SHP77 treated with DMSO at 0.1 percent for 48 hours (cell line): ENCODE data around the gene KRT9.
"Not testable (repeated sequence)": the region's sequence is repeated elsewhere in the genome, so short reads cannot be mapped to it uniquely, and the experiment has no call there.

Experiments
- DNase-seq: peaks from one replicate; lab custom pipeline; 2025; lab: John Stamatoyannopoulos, UW

The KRT9 gene

GRCh38 chr17:41600318-41600717 is 28.5 kb upstream of the KRT9 start:
- DNase-seq, result no peak

DNA sequence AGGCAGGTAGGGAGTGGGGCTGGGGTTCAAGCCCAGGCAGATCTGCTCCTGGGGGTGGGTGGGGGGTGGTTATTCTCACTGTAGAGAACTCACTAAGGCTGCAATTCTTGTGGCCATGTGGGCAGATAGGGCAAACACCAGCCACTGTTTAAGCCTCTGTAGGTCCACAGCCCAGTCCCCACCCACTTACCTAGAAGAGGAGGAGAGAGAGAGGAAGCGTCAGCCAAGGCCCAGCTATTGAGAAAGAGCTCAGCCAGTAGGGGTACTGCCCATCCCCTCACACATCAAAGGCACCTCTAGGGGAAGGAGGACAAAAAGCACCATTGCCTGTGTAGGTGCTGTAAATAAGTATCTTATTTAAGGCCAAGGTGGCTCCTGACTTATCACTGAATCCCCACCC is 27.8 kb upstream of the KRT9 start:
- no peak for DNase-seq

- no peak for DNase-seq
Measured at GRCh38 chr17:41595585-41595984, 23.7 kb upstream of the KRT9 start.

- no peak for DNase-seq
Measured at GRCh38 chr17:41594363-41594915, 22.6 kb upstream of the KRT9 start.

GRCh38 chr17:41593306-41593981 is 21.6 kb upstream of the KRT9 start:
- no peak for DNase-seq

- DNase-seq, result no peak
Measured at GRCh38 chr17:41592601-41593305, 20.9 kb upstream of the KRT9 start.

DNA sequence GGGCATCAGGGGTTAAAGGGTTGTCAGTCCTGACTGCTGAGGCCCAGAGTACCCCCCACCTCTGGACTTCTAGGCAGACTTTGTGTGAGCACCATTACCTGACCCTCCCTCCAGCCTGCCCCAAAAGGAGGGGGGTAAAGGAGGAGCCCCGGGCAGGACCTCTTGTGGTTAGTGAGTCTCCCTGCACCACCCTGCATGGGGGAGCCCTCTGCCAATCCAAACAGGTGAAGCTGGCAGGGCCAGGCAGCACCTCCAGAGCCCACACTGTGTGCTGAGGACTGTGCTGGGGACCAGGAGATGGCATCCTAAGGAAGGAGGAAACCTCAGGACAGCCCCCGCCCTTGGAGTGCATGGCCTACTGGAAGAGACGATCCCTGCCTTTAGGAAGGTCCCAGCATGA is 17.4 kb upstream of the KRT9 start:
- no peak for DNase-seq

DNA sequence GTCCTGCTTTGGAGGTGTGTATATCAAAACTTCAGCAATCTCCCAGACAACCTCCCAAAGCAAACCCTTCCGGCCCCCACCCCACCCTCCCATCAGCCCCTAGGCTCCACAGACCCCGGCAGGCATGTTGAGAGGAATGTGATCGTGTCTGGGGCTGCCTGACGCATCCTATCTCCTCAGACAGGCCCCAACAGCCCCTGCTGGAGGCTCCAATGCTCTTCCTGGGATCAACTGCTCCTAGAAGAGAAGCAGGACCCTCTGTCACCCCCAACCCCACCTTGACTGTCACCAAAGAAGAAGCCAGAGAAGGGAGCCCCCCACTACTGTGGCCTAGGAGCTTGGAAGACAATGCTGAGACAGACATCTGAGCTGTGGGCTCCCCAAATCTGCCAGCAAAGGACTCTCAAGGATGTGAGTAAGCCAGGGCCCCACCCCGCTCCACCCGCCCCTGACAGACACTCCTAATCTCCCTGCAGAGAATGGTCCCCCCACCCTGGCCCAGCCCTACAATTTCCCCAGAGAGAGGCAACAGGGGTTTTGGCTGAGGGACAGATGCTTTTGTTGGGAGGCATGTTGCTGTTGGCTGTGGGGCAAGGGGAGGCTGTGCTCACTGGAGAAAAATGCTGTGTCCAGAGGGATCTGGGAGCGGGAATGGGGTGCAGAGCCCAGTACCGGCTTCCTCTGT is 16.4 kb upstream of the KRT9 start:
- DNase-seq, result no peak

GRCh38 chr17:41586863-41587495 is 15.1 kb upstream of the KRT9 start, which contains the start of gene KRT14:
KRT14 (minus strand) TSS chr17:41586895; CDS start chr17:41586834, 61 bp downstream.
- no peak for DNase-seq

DNA sequence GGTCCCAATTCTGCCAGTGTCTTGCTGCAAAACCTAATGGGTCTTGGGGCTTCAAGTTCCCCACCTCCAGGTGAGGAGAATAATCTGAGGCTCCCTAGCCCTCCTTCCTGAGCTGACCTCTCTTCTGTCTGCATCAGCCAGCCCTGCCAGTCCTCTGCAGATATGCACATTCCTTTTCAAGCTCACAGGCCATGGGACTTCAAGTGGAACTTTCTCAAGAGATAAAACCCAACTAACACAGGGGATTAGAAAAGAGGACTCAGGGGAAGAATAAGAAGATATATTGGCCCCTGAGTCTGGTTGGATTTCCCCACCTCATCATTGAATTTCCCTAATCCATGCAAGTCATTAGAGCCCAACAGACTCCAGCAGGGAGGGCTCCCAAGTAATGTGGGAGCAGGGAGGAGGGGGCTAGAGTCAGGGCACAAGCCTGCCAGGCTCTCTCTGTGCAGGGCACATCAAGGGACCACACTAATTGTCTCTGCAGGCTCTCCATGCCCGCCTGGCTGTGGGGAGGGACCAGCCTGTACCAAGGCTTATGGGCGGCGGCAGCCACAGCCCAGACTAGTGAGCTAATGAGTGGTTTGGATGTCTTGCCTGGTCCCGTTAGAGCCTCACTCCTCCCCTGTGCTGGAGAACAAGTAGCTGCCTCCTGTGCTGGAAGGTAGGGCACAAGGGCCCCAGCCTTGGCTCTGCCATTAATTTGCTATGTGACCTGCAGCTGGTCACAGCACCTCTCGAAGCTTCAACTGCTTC is 13.6 kb upstream of the KRT9 start:
- no peak for DNase-seq

- not testable (repeated sequence) for DNase-seq
Measured at GRCh38 chr17:41584331-41584927, 12.6 kb upstream of the KRT9 start.

DNA sequence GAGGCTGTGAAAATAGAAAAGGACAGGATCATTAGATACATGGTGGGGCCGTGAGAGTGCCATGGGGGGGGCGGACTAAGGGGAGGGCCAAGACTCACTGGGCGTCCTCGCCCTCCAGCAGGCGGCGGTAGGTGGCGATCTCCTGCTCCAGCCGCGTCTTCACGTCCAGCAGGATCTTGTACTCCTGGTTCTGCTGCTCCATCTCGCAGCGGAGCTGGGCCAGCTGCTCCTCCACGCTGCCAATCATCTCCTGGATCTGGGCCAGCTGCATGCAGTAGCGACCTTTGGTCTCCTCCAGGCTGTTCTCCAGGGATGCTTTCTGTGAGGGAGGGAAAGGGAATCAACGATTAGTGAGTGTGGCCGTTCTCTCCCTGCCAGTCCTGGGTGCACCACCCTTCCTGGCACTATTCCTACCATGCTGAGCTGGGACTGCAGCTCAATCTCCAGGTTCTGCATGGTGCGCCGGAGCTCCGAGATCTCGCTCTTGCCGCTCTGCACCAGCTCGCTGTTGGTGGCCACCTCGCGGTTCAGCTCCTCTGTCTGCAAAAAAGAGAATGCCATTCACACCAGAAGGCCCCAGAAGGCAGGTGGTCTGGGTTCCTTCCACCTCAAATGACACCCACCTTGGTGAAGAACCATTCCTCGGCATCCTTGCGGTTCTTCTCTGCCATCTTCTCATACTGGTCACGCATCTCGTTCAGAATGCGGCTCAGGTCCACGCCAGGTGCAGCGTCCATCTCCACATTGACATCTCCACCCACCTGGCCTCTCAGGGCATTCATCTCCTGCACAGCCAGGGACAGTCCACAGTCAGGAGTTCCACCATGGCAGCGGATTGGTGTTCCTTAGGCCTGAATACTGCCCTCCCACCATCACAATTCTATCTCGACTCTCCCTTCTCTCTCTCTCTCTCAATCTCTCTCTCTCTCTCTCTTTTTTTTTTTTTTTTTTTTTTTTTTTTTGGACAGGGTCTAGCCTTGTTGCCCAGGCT is 11.6 kb upstream of the KRT9 start:
- no peak for DNase-seq

GRCh38 chr17:41582061-41582968 is 10.5 kb upstream of the KRT9 start:
- DNase-seq, result not testable (repeated sequence)

DNA sequence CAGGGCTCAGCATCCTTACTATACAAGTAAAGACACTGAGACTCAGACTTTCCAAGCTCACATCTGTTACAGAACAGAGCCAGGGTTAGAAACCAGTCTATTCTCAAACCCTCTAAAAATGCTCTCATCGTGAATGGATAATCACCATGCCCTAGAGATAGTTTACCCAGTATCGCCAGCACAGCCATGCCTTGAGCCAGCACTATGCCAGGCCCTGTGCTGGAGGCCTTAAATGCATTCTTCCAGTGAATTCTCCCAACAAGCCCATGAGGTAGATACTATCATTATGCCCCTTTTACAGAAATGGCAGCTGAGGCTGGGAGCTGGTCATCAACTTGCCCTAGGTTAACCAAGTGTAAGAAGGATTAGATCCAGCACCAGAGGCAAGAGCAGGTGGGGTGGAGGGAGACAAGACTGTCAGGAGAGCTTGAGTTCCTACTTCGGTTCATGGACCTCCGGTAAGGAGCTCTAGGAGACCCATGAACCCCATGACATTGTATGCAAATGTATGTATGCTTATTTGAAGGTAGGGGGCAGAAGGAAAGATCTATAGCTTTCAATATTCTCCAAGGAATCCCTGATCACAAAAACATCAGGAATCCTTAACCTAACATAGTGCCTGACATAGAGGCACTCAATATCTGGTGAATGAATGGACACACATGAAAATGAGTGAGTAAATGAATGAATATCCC is 9.7 kb upstream of the KRT9 start:
- no peak for DNase-seq

GRCh38 chr17:41580687-41581365 is 9.0 kb upstream of the KRT9 start:
- no peak for DNase-seq

GRCh38 chr17:41580244-41580575 is 8.4 kb upstream of the KRT9 start:
- DNase-seq, result no peak

DNA sequence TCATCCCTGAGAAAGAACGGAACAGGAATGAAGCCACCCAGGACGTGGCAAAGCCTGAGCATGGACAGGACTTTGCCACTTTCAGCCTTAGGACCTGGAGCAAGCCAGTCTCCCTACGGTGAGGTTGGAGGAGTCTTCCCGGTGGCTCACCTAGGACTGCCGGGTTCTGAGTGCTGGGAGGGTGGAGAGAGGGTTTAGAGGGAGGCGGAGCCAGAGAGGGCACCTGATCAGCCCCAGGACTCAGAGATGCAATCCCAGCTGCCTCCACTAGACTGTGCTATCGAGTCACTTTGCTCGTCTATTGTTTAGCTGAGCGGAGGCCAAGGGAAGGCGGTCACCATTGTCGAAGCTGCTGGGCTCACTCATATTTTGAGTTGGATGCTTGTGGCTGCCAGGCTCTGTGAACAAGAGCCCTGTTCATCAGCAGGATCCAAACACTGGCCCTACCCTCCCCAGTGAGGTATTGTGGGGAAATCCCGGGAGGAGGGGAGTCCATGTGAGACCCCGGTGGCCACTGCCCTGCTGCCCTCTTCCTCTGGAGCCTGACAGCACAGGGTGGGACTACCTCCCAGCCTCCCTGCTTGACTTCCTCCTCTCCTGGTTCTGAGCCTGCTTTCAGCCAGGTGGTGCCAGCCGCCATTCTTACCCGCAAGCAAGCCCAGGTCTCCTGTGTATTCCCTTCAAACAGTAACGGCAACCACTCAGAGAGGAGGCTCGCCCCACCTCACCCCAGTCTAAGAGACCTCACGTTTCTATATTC is 7.8 kb upstream of the KRT9 start:
- DNase-seq, result peak; percentile 3
